ENCODE measurements around the gene FAM222A.

The FAM222A gene

GRCh38 chr12:109818905-109819500, 105.4 kb downstream of the FAM222A start:
- Histone ChIP-seq H3K27ac (ENCODE audit: low read depth, low read length) (no peak overlapping the region), H3K4me3 (ENCODE audit: low read depth, low read length) (no peak overlapping the region), H3K4me1 (ENCODE audit: control insufficient read depth, insufficient read depth, low read length, unreplicated experiment) (no peaks in the 10 kb centered on the region), H3K79me2 (ENCODE audit: control insufficient read depth, insufficient read depth, low read length, unreplicated experiment) (no peaks in the 10 kb centered on the region), H3K36me3 (ENCODE audit: insufficient read depth, low read length) (no peaks in the 10 kb centered on the region), H2AFZ (ENCODE audit: low read length, unreplicated experiment) (no peak overlapping the region), H3K27me3 (ENCODE audit: insufficient read depth, low read length) (no peaks in the 10 kb centered on the region)

Data from ACC112 (cell line).